SK-N-SH (cell line): ENCODE results near the gene PRR16.

Source experiments
- CHD2 ChIP-seq: fragments of 150-350 bp; IDR thresholded peaks from 2 replicates; pipeline ENCODE4 v1.6.1; 2018; ENCODE audit warnings: low read length; ENCODE audit not compliant: partially characterized antibody
- CTCF ChIP-seq: fragments of 200-600 bp; sonication (generic); IDR thresholded peaks from 2 replicates; pipeline ENCODE4 v1.6.1; 2017; ENCODE audit warnings: antibody characterized with exemption, mild to moderate bottlenecking, moderate library complexity
- EP300 ChIP-seq, 2 experiments: IDR thresholded peaks; 2 replicates each; pipeline versions ENCODE4 v1.4.0 to v1.6.1; 2012; ENCODE audit warnings: borderline replicate concordance in 1 of 2, low read depth in 1 of 2, low read length in 1 of 2
- EZH2phosphoT487 ChIP-seq: fragments of 200-600 bp; sonication (generic); IDR thresholded peaks from 2 replicates; pipeline ENCODE4 v1.6.1; 2017; ENCODE audit warnings: low read depth, mixed run types, mild to moderate bottlenecking, antibody characterized with exemption, moderate library complexity, borderline replicate concordance
- GABPA ChIP-seq: IDR thresholded peaks from 2 replicates; pipeline ENCODE4 v1.4.0; 2012; ENCODE audit warnings: low read depth, mild to moderate bottlenecking
- NFIC ChIP-seq: IDR thresholded peaks from 2 replicates; pipeline ENCODE4 v1.4.0; 2012; ENCODE audit warnings: borderline replicate concordance
- NRF1 ChIP-seq: IDR thresholded peaks from 2 replicates; pipeline ENCODE4 v1.6.1; 2012; ENCODE audit warnings: low read depth, mild to moderate bottlenecking, low read length
- POLR2AphosphoS5 ChIP-seq: IDR thresholded peaks from 2 replicates; pipeline ENCODE4 v1.6.1; 2012; ENCODE audit warnings: low read depth, low read length
- RAD21 ChIP-seq: IDR thresholded peaks from 2 replicates; pipeline ENCODE4 v1.6.1; 2012; ENCODE audit warnings: mild to moderate bottlenecking, low read length
- TAF1 ChIP-seq: IDR thresholded peaks from 2 replicates; pipeline ENCODE4 v1.6.1; 2012; ENCODE audit warnings: low read depth, mild to moderate bottlenecking, low read length, moderate library complexity, borderline replicate concordance
- USF1 ChIP-seq: IDR thresholded peaks from 2 replicates; pipeline ENCODE4 v1.4.0; 2012; ENCODE audit warnings: low read depth, borderline replicate concordance
- USF2 ChIP-seq: fragments of 150-350 bp; IDR thresholded peaks from 2 replicates; pipeline ENCODE4 v1.6.1; 2017; ENCODE audit warnings: antibody characterized with exemption, low read length, low read depth, borderline replicate concordance
- YY1 ChIP-seq: IDR thresholded peaks from 2 replicates; pipeline ENCODE4 v1.4.0; 2012; ENCODE audit warnings: low read depth, mild to moderate bottlenecking

- TF ChIP-seq USF2: no peak
- no peak for TF ChIP-seq POLR2AphosphoS5
- TF ChIP-seq CTCF: no peak
- TF ChIP-seq RAD21: no peak
- no peak for TF ChIP-seq NFIC
- no peak for TF ChIP-seq NRF1
- no peak for TF ChIP-seq YY1
- TF ChIP-seq EP300 (IDR thresholded peaks at IDR 0.05; ENCODE audit: borderline replicate concordance in 1 of 2, low read depth in 1 of 2, low read length in 1 of 2): no peak
- no peak for TF ChIP-seq CHD2
- no peak for TF ChIP-seq TAF1
- no peak for TF ChIP-seq GABPA
- TF ChIP-seq EZH2phosphoT487: no peak
- no peak for TF ChIP-seq USF1
Observed at GRCh38 chr5:120621339-120621738, 157.2 kb downstream of the PRR16 start.
